Measurements from ENCODE around the gene FUT2. TPM values are rescaled to one million over a fixed set of nuclear protein-coding genes. Genes with fewer than 3 reads are reported as not detected.

The FUT2 gene
- total RNA-seq, 4 donors from 2014 or later: 0.27 to 1.3 TPM; not detected in 2

DNA sequence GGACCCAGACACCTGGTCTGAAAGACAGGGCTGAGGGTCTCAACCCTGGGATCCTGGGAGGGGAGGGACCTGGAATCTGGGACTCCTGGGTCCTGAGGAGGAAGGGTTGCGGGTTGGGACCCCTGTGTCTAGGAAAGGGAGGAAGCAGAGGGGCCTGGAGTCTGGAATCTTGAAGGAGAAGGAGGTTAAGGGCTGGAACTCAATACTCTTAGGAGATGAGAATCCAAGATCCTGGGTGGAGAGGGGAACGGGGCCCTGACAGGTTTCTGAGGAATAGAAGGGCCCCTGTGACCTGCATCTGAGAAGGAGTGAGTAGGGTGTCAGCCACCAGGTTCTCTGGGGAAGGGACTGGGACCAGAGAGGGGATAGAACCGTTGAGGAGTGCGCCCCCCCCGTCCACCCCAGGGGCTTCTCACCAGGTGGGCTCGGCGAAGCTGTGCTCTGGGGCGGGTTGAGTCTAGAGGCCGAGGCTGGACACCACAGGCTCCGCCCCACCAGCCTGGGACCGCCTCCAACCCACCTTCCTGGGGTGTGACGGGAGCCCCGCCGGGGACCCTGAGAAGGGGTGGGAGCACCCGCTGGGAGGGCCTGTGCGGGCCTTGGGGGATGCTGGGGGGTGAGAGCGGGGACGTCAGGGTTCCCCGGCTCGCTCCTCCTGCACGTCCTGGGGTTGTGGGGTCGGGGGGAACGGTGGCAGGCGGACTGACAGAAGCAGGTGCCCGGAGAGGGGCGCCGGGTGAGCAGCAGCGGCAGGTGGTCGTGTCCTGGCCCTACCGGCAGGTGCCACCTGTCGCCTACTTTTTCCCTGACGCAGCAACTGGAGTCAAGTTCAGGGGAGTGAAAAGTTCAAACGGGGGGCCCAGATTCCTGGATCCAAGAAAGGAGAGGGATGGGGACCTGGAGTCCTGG lies 23.7 kb downstream of the FUT2 start, which contains the start of gene MAMSTR:
MAMSTR (minus strand) TSS at position 463 of the 909 bp plus-strand sequence. CDS start 694 bp downstream, outside the sequence.
- H3K36me3 ChIP-seq: no peaks in the 10 kb centered on the region
- peak within 1 kb of the TSS in 1 of 3 donors; percentile 80 for H3K27ac ChIP-seq
- intact Hi-C loops (cut with DNase I): no loop called here
- no peaks in the 10 kb centered on the region for H3K27me3 ChIP-seq
- no peak for DNase-seq
- H3K4me1 ChIP-seq: peaks cover 26 to 45% of the 10 kb centered on the region in 2 donors
- peak within 1 kb of the TSS in 2 of 3 donors; percentile 39 to 43 for H3K4me3 ChIP-seq (replicated peaks in 1 of 3)
- no peaks in the 10 kb centered on the region for H3K9me3 ChIP-seq
- TF ChIP-seq, protein P1, sequence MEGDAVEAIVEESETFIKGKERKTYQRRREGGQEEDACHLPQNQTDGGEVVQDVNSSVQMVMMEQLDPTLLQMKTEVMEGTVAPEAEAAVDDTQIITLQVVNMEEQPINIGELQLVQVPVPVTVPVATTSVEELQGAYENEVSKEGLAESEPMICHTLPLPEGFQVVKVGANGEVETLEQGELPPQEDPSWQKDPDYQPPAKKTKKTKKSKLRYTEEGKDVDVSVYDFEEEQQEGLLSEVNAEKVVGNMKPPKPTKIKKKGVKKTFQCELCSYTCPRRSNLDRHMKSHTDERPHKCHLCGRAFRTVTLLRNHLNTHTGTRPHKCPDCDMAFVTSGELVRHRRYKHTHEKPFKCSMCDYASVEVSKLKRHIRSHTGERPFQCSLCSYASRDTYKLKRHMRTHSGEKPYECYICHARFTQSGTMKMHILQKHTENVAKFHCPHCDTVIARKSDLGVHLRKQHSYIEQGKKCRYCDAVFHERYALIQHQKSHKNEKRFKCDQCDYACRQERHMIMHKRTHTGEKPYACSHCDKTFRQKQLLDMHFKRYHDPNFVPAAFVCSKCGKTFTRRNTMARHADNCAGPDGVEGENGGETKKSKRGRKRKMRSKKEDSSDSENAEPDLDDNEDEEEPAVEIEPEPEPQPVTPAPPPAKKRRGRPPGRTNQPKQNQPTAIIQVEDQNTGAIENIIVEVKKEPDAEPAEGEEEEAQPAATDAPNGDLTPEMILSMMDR (IDR thresholded peaks at IDR 0.05): no peak
- no peak for TF ChIP-seq POLR2A (IDR thresholded peaks at IDR 0.05)
- 75 to 76% methylated on average over 28 to 29 of the region's 33 CpGs for WGBS, 2 donors

DNA sequence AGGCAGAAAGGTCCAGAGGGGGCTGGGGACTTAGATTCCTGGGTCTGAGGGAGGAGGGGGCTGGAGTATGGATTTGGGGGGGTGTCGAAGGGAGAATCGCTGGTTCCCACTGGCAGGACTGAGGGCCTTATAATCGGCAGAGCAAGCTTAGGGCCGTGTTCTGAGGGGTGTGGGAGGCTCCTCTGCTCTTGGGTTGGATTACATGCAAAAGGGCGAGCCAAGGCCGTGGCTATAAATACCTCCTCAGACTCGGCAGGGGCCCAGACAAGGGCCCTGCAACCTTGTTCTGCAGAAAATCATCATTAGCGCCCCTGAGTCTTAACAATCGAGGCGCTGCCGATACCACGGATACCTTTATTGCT lies 24.5 kb downstream of the FUT2 start:
- Histone ChIP-seq H3K36me3 (no peaks in the 10 kb centered on the region), H3K27me3 (no peaks in the 10 kb centered on the region), H3K4me3 (replicated peaks in 1 of 3) (no peak overlapping the region), H3K27ac (peak overlapping the region in 1 of 3 donors; percentile 80), H3K9me3 (no peaks in the 10 kb centered on the region), H3K4me1 (peaks cover 23 to 42% of the 10 kb centered on the region in 2 donors)
- TF ChIP-seq POLR2A (IDR thresholded peaks at IDR 0.05): no peak
- WGBS, 2 donors: 36 to 42% methylated on average over 11 to 12 of the region's 12 CpGs
- intact Hi-C loops (cut with DNase I): no loop called here
- no peak for DNase-seq

DNA sequence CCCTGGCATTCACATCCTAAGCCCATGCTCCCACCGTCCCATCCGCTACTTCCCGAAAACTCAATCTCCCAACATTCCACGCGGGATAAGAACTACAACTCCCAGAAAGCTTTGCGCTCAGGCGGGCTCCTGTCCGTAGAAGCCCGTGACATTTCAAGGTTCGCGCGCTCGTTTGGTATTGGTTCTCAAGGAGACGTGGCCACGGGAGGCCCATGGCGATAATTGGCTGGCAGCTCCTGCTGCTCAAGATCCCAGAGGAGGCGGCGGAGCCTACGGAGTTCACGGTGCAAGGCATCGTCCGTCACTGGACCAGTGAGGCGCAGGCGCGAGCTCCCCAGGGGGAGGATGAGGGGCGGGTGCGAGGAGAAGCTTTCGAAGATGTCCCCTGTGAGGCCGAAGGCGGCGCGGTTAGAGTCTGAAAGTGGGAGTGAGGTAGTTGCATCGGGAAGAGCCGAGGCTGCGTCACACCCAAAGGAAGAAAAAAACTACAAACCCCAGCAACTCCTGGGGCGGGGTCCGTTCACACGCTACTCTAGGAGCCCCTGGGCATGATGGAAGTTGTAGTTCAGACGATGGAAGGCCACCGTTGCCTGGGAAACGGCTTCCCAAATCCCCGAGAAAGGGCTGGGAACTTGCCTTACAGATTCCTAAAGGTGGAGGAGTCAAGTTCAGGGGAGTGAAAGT lies 25.0 kb downstream of the FUT2 start:
- H3K27ac ChIP-seq: peak overlapping the region; percentile 64 to 80 (median 70)
- TF ChIP-seq, protein P1 (IDR thresholded peaks at IDR 0.05): no peak
- peak in 1 of 2 donors; percentile 11 for TF ChIP-seq POLR2A (IDR thresholded peaks at IDR 0.05)
- peak overlapping the region; percentile 39 to 52 (median 43) for H3K4me3 ChIP-seq (replicated peaks in 1 of 3)
- intact Hi-C loops (cut with DNase I): no loop called here
- peak; percentile 100 for DNase-seq
- H3K4me1 ChIP-seq: peaks cover 23 to 37% of the 10 kb centered on the region in 2 donors
- H3K36me3 ChIP-seq: no peaks in the 10 kb centered on the region
- no peaks in the 10 kb centered on the region for H3K27me3 ChIP-seq
- 15 to 30% methylated on average over 34 to 42 of the region's 42 CpGs for WGBS, 2 donors
- H3K9me3 ChIP-seq: no peaks in the 10 kb centered on the region

DNA sequence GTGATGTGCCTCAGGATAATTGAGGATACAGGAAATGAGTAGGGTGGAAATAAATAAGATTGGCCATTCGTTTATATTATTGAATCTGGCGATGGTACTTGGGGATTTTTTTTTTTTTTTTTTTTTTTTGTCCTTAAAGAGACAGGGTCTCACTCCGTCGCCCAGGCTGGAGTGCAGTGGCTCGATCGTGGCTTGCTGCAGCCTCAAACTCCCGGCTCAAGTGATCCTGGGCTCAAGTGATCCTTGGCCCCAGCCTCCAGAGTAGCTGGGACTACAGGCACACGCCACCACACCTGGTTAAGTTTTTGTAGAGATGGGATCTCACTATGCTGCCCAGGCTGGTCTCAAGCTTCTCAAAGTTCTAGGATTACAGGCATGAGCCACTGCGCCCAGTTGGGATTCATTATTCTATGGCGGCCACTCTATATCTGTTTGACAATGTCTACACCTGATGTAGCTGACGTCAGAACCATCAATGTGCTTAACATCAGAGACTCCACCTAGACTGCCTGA lies 26.5 kb downstream of the FUT2 start:
- Histone ChIP-seq H3K4me3 (replicated peaks in 1 of 3) (no peak overlapping the region), H3K9me3 (no peaks in the 10 kb centered on the region), H3K4me1 (peaks cover 13 to 25% of the 10 kb centered on the region in 2 donors), H3K36me3 (no peaks in the 10 kb centered on the region), H3K27me3 (no peaks in the 10 kb centered on the region), H3K27ac (no peak overlapping the region)
- DNase-seq: no peak
- TF ChIP-seq, protein P1 (IDR thresholded peaks at IDR 0.05): no peak
- no peak for TF ChIP-seq POLR2A (IDR thresholded peaks at IDR 0.05)
- 81 to 87% methylated on average over 11 of the region's 11 CpGs for WGBS, 2 donors
- intact Hi-C loops (cut with DNase I): no loop called here

Measured in thyroid gland (tissue), 4 donors.